Mesendoderm (in vitro differentiated cells): ENCODE results near the gene SULT2B1.

Experiments
- DNase-seq: peaks from one replicate; pipeline ENCODE4 v3.0.0; 2013
- H2AK5ac ChIP-seq: 2 replicates; pipeline ENCODE4 v1.6.1; 2013; ENCODE audit warnings: low read length, inconsistent platforms
- H2BK120ac ChIP-seq: 2 replicates; pipeline ENCODE4 v1.6.1; 2013; ENCODE audit warnings: low read depth, mild to moderate bottlenecking, low read length, moderate library complexity, mixed read lengths
- H2BK15ac ChIP-seq: replicated peaks from 2 replicates; pipeline ENCODE4 v1.6.1; 2013; ENCODE audit warnings: low read depth, mild to moderate bottlenecking, moderate library complexity
- H2BK5ac ChIP-seq: 2 replicates; pipeline ENCODE4 v1.6.1; 2013; ENCODE audit warnings: low read length, inconsistent platforms
- H3K18ac ChIP-seq: 2 replicates; pipeline ENCODE4 v1.6.1; 2013; ENCODE audit warnings: mild to moderate bottlenecking, low read length, mixed read lengths
- H3K23ac ChIP-seq: one replicate; pipeline ENCODE4 v1.6.1; 2013; ENCODE audit warnings: low read length
- H3K27ac ChIP-seq: 2 replicates; pipeline ENCODE4 v1.5.1; 2013; ENCODE audit warnings: low read depth, mild to moderate bottlenecking, inconsistent platforms, low read length, moderate library complexity
- H3K27me3 ChIP-seq: 2 replicates; pipeline ENCODE4 v1.6.1; 2013; ENCODE audit warnings: low read length, control low read depth, mild to moderate bottlenecking, inconsistent platforms; ENCODE audit not compliant: insufficient read depth, poor library complexity
- H3K36me3 ChIP-seq: 2 replicates; pipeline ENCODE4 v1.6.1; 2013; ENCODE audit warnings: low read length, inconsistent platforms; ENCODE audit not compliant: control insufficient read depth, insufficient read depth
- H3K4ac ChIP-seq: one replicate; pipeline ENCODE4 v1.6.1; 2013; ENCODE audit warnings: low read depth, mild to moderate bottlenecking, low read length, moderate library complexity
- H3K4me1 ChIP-seq: 2 replicates; pipeline ENCODE4 v1.6.1; 2013; ENCODE audit warnings: low read depth, low read length, inconsistent platforms; ENCODE audit not compliant: control insufficient read depth
- H3K4me2 ChIP-seq: 2 replicates; pipeline ENCODE4 v1.6.1; 2013; ENCODE audit warnings: low read length
- H3K4me3 ChIP-seq: 2 replicates; pipeline ENCODE4 v1.5.1; 2013; ENCODE audit warnings: mild to moderate bottlenecking, low read length
- H3K56ac ChIP-seq: one replicate; pipeline ENCODE4 v1.6.1; 2013; ENCODE audit warnings: low read length
- H3K79me1 ChIP-seq: 2 replicates; pipeline ENCODE4 v1.6.1; 2013; ENCODE audit warnings: low read length, inconsistent platforms
- H3K79me2 ChIP-seq: 2 replicates; pipeline ENCODE4 v1.6.1; 2013; ENCODE audit warnings: mild to moderate bottlenecking, low read length; ENCODE audit not compliant: control insufficient read depth, insufficient read depth
- H3K9ac ChIP-seq: 2 replicates; pipeline ENCODE4 v1.6.1; 2013; ENCODE audit warnings: low read length, inconsistent platforms
- H4K5ac ChIP-seq: one replicate; pipeline ENCODE4 v1.6.1; 2013; ENCODE audit warnings: low read length
- H4K8ac ChIP-seq: one replicate; pipeline ENCODE4 v1.6.1; 2013; ENCODE audit warnings: low read depth, mild to moderate bottlenecking, control low read depth, low read length, moderate library complexity
- WGBS: extraction: QIAGEN DNeasy Blood & Tissue Kit; methylation state at CpG from one replicate; pipeline ENCODE4 v1.1.7; 2013; ENCODE audit warnings: low lambda C conversion rate, missing lambda C conversion rate; ENCODE audit not compliant: insufficient coverage; ENCODE audit errors: extremely low coverage; 5-methylcytosine and 5-hydroxymethylcytosine counted together

Gene SULT2B1

GRCh38 chr19:48544856-48545750 lies 6.9 kb upstream of the SULT2B1 start:
- WGBS, result no CpG with 5 or more reads among the region's 25 CpGs
- no peak overlapping the region for H4K8ac ChIP-seq
- peak; percentile 55 for DNase-seq

GRCh38 chr19:48547722-48548121 lies 4.2 kb upstream of the SULT2B1 start:
- Histone ChIP-seq H3K79me2 (no peaks in the 10 kb centered on the region), H3K4me3 (no peak overlapping the region), H3K36me3 (no peaks in the 10 kb centered on the region), H2BK5ac (no peak overlapping the region), H4K8ac (no peak overlapping the region), H3K56ac (no peak overlapping the region), H4K5ac (no peak overlapping the region), H2BK120ac (no peak overlapping the region), H3K18ac (no peak overlapping the region), H3K4me1 (no peaks in the 10 kb centered on the region), H3K9ac (no peak overlapping the region), H3K23ac (no peak overlapping the region), H2AK5ac (no peak overlapping the region), H3K79me1 (no peaks in the 10 kb centered on the region), H3K4me2 (no peak overlapping the region), H2BK15ac (no peak overlapping the region), H3K4ac (no peak overlapping the region), H3K27ac (no peak overlapping the region), H3K27me3 (no peaks in the 10 kb centered on the region)
- WGBS, result 71% methylated on average over 1 of the region's 1 CpG
- no peak for DNase-seq

More at GRCh38 chr19:48544856-48545750, 6.9 kb upstream of the SULT2B1 start:
- Histone ChIP-seq H2BK120ac (no peak overlapping the region), H3K27me3 (no peaks in the 10 kb centered on the region), H3K4me3 (no peak overlapping the region), H3K4me2 (no peak overlapping the region), H3K79me1 (no peaks in the 10 kb centered on the region), H2BK5ac (no peak overlapping the region), H3K9ac (no peak overlapping the region), H3K4me1 (no peaks in the 10 kb centered on the region), H3K18ac (peak overlapping the region; percentile 25), H3K36me3 (no peaks in the 10 kb centered on the region), H3K56ac (peak overlapping the region; percentile 44), H3K79me2 (no peaks in the 10 kb centered on the region), H2BK15ac (no peak overlapping the region), H4K5ac (no peak overlapping the region), H2AK5ac (no peak overlapping the region), H3K4ac (no peak overlapping the region), H3K27ac (no peak overlapping the region), H3K23ac (no peak overlapping the region)

- Histone ChIP-seq H3K27me3 (no peaks in the 10 kb centered on the region), H3K56ac (no peak overlapping the region), H3K36me3 (no peaks in the 10 kb centered on the region), H3K4me1 (no peaks in the 10 kb centered on the region), H3K79me1 (no peaks in the 10 kb centered on the region), H3K4ac (no peak overlapping the region), H2BK5ac (no peak overlapping the region), H4K5ac (no peak overlapping the region), H3K9ac (no peak overlapping the region), H4K8ac (no peak overlapping the region), H3K18ac (no peak overlapping the region), H2AK5ac (no peak overlapping the region), H3K4me3 (no peak overlapping the region), H3K27ac (no peak overlapping the region), H3K23ac (no peak overlapping the region), H3K4me2 (no peak overlapping the region), H2BK15ac (no peak overlapping the region), H3K79me2 (no peaks in the 10 kb centered on the region), H2BK120ac (no peak overlapping the region)
- DNase-seq, result no peak
- WGBS, result 100% methylated on average over 1 of the region's 1 CpG
Observed at GRCh38 chr19:48548253-48548911, 3.6 kb upstream of the SULT2B1 start.

GRCh38 chr19:48549380-48549779 lies 2.6 kb upstream of the SULT2B1 start:
- H3K23ac ChIP-seq, result no peak overlapping the region
- H3K56ac ChIP-seq, result no peak overlapping the region
- no peak overlapping the region for H2BK120ac ChIP-seq
- no peak overlapping the region for H4K8ac ChIP-seq
- no peak overlapping the region for H2BK5ac ChIP-seq
- DNase-seq, result no peak
- H3K4ac ChIP-seq, result no peak overlapping the region
- no peaks in the 10 kb centered on the region for H3K79me2 ChIP-seq
- H3K36me3 ChIP-seq, result no peaks in the 10 kb centered on the region
- H3K4me2 ChIP-seq, result no peak overlapping the region
- H3K27ac ChIP-seq, result no peak overlapping the region
- WGBS, result no CpG with 5 or more reads among the region's 5 CpGs
- H3K4me1 ChIP-seq, result no peaks in the 10 kb centered on the region
- H4K5ac ChIP-seq, result no peak overlapping the region
- H2BK15ac ChIP-seq, result no peak overlapping the region
- H3K27me3 ChIP-seq, result no peaks in the 10 kb centered on the region
- no peak overlapping the region for H2AK5ac ChIP-seq
- no peak overlapping the region for H3K4me3 ChIP-seq
- H3K9ac ChIP-seq, result no peak overlapping the region
- H3K79me1 ChIP-seq, result no peaks in the 10 kb centered on the region
- H3K18ac ChIP-seq, result no peak overlapping the region

- Histone ChIP-seq H3K79me1 (no peaks in the 10 kb centered on the region), H3K4me3 (no peak overlapping the region), H3K4ac (no peak overlapping the region), H3K36me3 (no peaks in the 10 kb centered on the region), H3K27ac (no peak overlapping the region), H3K9ac (no peak overlapping the region), H3K4me2 (no peak overlapping the region), H2BK120ac (no peak overlapping the region), H4K8ac (no peak overlapping the region), H3K23ac (no peak overlapping the region), H3K4me1 (no peaks in the 10 kb centered on the region), H3K79me2 (no peaks in the 10 kb centered on the region), H3K18ac (no peak overlapping the region), H2AK5ac (no peak overlapping the region), H2BK15ac (no peak overlapping the region), H3K27me3 (no peaks in the 10 kb centered on the region), H3K56ac (no peak overlapping the region), H2BK5ac (no peak overlapping the region), H4K5ac (no peak overlapping the region)
- DNase-seq, result no peak
- no CpG with 5 or more reads among the region's 19 CpGs for WGBS
Observed at GRCh38 chr19:48552406-48553322, 692 bp downstream of the SULT2B1 start.
